ENCODE data around the gene CNOT4.

DNA sequence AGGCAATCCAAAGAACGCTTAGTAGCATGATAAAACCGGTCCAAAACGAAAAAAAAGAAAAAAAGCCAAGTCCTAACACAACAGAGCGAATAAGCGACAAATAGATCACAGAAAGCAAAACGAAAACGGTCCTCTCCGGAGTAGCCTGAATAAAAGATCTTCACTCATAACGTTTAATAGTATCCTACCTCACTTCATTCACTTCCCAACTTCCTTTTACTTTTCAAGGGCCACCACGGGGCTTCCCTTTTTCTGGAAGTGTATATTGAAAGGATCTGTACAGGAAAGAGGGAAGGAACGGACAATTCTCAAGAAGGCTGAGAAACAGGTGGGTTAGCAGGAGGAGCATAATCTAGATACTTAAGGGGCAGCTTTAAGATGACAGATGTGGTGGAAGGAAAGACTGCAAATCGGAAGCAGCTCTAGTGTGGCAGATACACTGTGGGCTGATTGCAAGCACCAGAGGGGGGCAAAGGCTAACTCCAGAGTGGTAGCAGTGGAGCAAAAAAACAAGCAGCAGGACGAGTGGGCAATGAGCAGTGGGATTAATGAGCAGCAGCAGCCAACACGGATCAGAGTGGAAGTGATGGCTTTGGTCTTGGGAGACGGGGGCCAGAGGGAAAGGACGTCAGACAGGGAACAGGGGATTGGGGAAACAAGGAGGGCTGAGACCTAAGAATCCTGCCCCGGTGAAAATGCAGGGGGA is 866 bp downstream of the CNOT4 start:
- no peak for TF ChIP-seq POLR2A (IDR thresholded peaks at IDR 0.05)
- no peak for TF ChIP-seq CTCF (IDR thresholded peaks at IDR 0.05 in 8 of 11, conservative IDR thresholded peaks at IDR 0.05 in 3 of 11)
- TF ChIP-seq POLR2AphosphoS5 (IDR thresholded peaks at IDR 0.05) = no peak

Data from spleen (tissue), 7 donors.